Activated CD4-positive, CD25-positive, alpha-beta regulatory T cell (primary cell): ENCODE measurements around the gene TRAP1.
"Not testable (repeated sequence)": the region's sequence is repeated elsewhere in the genome, so short reads cannot be mapped to it uniquely, and the experiment has no call there.

ENCODE experiments used
- DNase-seq, 4 experiments: peaks; one replicate each; lab custom pipeline; 2025; lab: John Stamatoyannopoulos, UW

Gene TRAP1

DNA sequence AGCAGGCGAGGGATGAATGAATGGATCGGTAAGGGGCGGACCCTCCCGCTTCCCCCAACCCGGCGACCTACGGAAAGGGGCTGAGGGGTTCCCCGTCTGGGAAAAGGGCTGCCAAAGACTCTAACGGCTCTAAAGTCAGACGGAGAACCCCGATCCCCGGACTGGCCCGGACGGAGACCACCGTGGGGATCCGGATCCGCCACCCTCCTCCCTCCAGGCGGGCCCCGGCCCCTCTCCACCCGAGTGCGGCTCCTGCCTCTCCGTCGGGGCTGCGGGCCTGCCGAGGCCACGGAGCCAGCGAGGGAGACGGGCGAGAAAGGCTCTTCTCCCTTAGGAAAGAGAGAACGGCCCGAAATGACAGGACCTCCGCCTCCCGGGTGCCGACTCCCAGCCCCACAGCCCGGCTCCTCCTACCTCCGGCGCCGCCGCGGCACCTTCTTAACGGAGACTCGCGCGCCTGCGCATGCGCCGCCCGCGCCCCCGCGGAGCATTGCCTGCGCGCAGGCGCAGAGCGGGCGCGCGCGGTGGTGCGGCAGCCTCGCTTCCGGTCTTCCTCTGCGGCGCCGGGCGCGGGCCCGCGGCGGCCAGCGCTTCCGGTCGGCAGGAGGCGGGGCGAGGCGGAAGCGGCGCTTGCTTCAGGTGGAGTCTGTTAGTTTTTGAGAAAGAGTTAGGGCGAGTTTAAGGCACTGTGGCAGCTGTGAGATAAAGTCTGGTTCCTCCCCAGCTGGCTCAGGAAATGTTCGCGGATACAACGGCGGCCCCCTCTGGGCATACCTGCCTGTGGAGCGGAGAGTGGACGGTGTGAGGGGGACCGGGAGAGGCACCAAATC, 106.0 kb downstream of the TRAP1 start, which contains the start of gene SLX4:
TSS of gene SLX4 (minus strand) at position 461 of the 830 bp plus-strand sequence. CDS start 2,642 bp downstream, outside the sequence.
- peak; percentile 77 to 92 (median 86) for DNase-seq

DNA sequence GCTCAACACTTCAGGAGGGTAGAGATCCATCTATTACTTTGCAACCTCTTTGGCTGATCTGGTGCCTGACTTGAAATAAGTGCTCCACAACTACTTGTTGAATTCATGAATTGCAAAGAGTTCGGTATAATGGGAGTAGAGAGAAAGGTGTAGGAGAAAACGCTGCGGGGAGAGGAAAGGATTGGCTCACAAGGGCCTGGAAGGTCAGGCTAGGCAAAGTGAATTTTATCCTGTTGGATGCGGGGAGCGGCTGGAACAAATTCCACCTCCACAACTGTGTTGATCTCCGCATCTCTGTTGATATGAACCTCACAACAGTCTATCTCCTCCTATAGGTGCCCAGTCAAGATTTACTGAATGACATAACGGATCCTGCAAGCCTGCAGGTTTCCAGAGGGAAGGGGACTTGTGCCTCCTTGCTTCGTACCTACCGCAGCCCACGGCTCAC, 106.6 kb downstream of the TRAP1 start:
- DNase-seq: no peak

DNA sequence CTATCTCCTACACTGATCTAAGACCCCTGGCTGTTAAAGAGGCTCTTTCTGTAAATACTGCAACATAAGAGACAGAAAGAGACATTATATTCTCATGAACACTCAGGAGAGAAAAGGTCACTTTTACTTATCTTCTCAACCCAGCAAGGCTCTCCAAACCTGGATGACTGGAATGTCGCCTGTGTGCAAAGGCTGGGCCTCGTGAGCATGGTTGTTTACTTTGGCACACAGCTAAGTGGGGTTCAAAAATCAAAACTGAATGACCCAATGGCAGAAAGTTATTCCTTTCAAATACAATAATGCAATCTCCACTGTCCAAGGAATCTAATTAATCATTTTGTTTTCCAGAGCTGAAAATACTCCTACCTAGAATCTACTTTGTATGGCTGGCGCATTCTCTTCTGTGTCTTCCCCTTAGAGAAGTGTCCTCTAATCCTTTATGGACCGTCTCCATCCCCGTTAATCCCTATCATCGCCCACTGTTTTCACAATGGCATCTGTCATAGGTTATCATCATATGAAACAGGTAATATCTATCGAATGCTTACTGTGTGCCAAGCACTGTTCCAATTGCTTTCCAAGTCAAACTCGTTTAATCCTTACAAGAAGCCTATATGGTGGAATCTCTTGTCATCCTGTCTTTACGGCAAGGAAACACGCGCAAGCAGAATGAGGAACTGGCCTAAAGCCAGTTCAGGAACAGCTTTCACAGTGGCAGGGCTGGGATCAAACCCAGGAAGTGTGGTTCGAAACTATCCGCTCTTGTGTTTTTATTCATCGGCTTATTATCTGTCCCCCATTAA, 107.2 kb downstream of the TRAP1 start:
- no peak for DNase-seq

DNA sequence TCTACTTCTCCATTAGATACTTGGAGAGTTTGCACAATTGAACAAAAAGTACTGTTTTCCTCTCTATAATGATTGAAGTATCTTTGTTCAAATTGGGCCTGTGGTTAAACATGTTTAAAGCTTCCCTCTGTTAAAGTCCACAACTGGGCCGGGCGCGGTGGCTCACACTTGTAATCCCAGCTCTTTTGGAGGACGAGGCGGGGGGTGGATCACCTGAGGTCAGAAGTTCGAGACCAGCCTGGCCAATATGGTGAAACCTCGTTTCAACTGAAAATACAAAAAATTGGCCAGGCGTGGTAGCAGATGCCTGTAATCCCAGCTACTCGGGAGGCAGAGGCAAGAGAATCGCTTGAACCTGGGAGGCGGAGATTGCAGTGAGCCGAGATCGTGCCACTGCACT, 108.3 kb downstream of the TRAP1 start:
- not testable (repeated sequence) for DNase-seq

DNA sequence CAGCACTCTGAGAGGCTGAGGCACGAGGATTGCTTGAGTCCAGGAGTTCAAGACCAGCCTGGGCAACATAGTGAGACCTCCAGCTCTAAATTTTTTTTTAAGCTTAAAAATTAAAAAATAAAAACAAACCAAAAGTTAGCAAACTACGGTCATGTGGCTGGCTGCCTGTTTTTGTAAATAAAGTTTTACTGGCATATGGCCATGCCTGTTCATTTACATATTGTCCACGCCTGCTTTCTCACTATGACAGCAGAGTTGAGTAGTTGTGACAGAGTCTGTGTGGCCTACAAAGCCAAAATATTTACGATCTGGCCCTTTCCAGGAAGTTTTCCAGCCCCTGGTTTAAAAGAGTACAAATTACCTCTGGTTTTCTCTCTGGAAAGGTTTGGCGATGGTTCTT, 109.3 kb downstream of the TRAP1 start:
- no peak for DNase-seq
